Measurements from ENCODE around the gene GPR132. TPM values are rescaled to one million over a fixed set of nuclear protein-coding genes. Genes with fewer than 3 reads are reported as not detected.

Gene GPR132
- total and polyA plus RNA-seq, 7 donors = 0.60 to 8.4 (median 1.9) TPM

GRCh38 chr14:105013150-105013785 is 52.0 kb downstream of the GPR132 start:
- Histone ChIP-seq H3K4me1 (peaks cover 0 to 41% (median 32%) of the 10 kb centered on the region in 4 donors), H3K27me3 (no peaks in the 10 kb centered on the region), H3K4me3 (no peak overlapping the region), H3K9me3 (no peaks in the 10 kb centered on the region), H3K36me3 (peaks cover 0 to 15% (median 2%) of the 10 kb centered on the region in 4 donors), H3K27ac (peak overlapping the region in 2 of 4 donors; percentile 77 to 82)
- no peak for DNase-seq
- TF ChIP-seq POLR2A (IDR thresholded peaks at IDR 0.05) = no peak
- no peak for TF ChIP-seq POLR2AphosphoS5 (IDR thresholded peaks at IDR 0.05)
- WGBS, 2 donors = 66 to 73% methylated on average over 8 of the region's 8 CpGs
- intact Hi-C loops (cut with DNase I) = no loop called here

- Histone ChIP-seq H3K27ac (peak overlapping the region in 3 of 4 donors; percentile 68 to 82 (median 77)), H3K36me3 (peaks cover 0 to 15% (median 2%) of the 10 kb centered on the region in 4 donors), H3K4me1 (peaks cover 0 to 35% (median 30%) of the 10 kb centered on the region in 4 donors), H3K4me3 (no peak overlapping the region), H3K9me3 (no peaks in the 10 kb centered on the region), H3K27me3 (no peaks in the 10 kb centered on the region)
- TF ChIP-seq POLR2AphosphoS5 (IDR thresholded peaks at IDR 0.05) = no peak
- peak; percentile 25 to 55 (median 37) for TF ChIP-seq CTCF (IDR thresholded peaks at IDR 0.05)
- TF ChIP-seq POLR2A (IDR thresholded peaks at IDR 0.05) = no peak
- TF ChIP-seq EP300 (IDR thresholded peaks at IDR 0.05) = no peak
- WGBS, 2 donors = 57 to 79% methylated on average over 23 of the region's 23 CpGs
- intact Hi-C loops (cut with DNase I) = no loop called here
- no peak for DNase-seq
These were observed 52.9 kb downstream of the GPR132 start for GRCh38 chr14:105012171-105012985.

GRCh38 chr14:105011312-105011990 is 53.8 kb downstream of the GPR132 start:
- intact Hi-C loops (cut with DNase I) = loop anchor here (1.0 to 2.0 kb wide), 2 partner anchors 27 to 34 kb away; partner anchors contain the start of gene CLBA1
- H3K36me3 ChIP-seq = peaks cover 0 to 15% (median 2%) of the 10 kb centered on the region in 4 donors
- DNase-seq = no peak
- peaks cover 0 to 35% (median 30%) of the 10 kb centered on the region in 4 donors for H3K4me1 ChIP-seq
- H3K27ac ChIP-seq = peak overlapping the region in 3 of 4 donors; percentile 68 to 82 (median 77)
- H3K27me3 ChIP-seq = no peaks in the 10 kb centered on the region
- H3K4me3 ChIP-seq = no peak overlapping the region
- H3K9me3 ChIP-seq = no peaks in the 10 kb centered on the region
- WGBS, 2 donors = 85 to 87% methylated on average over 29 of the region's 29 CpGs
- TF ChIP-seq EP300 (IDR thresholded peaks at IDR 0.05) (no peak), CTCF (IDR thresholded peaks at IDR 0.05) (no peak), POLR2AphosphoS5 (IDR thresholded peaks at IDR 0.05) (no peak), POLR2A (IDR thresholded peaks at IDR 0.05) (no peak)

- peaks cover 0 to 35% (median 30%) of the 10 kb centered on the region in 4 donors for H3K4me1 ChIP-seq
- WGBS, 2 donors = 77 to 89% methylated on average over 17 of the region's 17 CpGs
- intact Hi-C loops (cut with DNase I) = loop anchor here (1.0 to 2.0 kb wide), 2 partner anchors 26 to 34 kb away; partner anchors contain the start of gene CLBA1
- peak; percentile 94 for DNase-seq
- TF ChIP-seq POLR2A (IDR thresholded peaks at IDR 0.05) = no peak
- no peak for TF ChIP-seq CTCF (IDR thresholded peaks at IDR 0.05)
- TF ChIP-seq POLR2AphosphoS5 (IDR thresholded peaks at IDR 0.05) = peak; percentile 66 to 86 (median 73)
- peak in 3 of 4 donors; percentile 51 to 87 (median 53) for TF ChIP-seq EP300 (IDR thresholded peaks at IDR 0.05)
- no peaks in the 10 kb centered on the region for H3K27me3 ChIP-seq
- no peak overlapping the region for H3K4me3 ChIP-seq
- no peaks in the 10 kb centered on the region for H3K9me3 ChIP-seq
- peak overlapping the region in 3 of 4 donors; percentile 68 to 82 (median 77) for H3K27ac ChIP-seq
- H3K36me3 ChIP-seq = peaks cover 0 to 15% (median 2%) of the 10 kb centered on the region in 4 donors
These were observed 54.3 kb downstream of the GPR132 start for GRCh38 chr14:105010891-105011291.
